HG03432 (cell line): ENCODE measurements around the gene DISP3.

Source experiments
- ATAC-seq: cut with Tn5 transposase; IDR thresholded peaks from one replicate; pipeline ENCODE4 v1.9.1; 2021; ENCODE audit warnings: mild to moderate bottlenecking, moderate library complexity; ENCODE audit not compliant: unreplicated experiment

The DISP3 gene

GRCh38 chr1:11461531-11462137 lies 17.3 kb upstream of the DISP3 start:
- no peak for ATAC-seq

GRCh38 chr1:11462224-11462923 lies 16.6 kb upstream of the DISP3 start:
- ATAC-seq = no peak

DNA sequence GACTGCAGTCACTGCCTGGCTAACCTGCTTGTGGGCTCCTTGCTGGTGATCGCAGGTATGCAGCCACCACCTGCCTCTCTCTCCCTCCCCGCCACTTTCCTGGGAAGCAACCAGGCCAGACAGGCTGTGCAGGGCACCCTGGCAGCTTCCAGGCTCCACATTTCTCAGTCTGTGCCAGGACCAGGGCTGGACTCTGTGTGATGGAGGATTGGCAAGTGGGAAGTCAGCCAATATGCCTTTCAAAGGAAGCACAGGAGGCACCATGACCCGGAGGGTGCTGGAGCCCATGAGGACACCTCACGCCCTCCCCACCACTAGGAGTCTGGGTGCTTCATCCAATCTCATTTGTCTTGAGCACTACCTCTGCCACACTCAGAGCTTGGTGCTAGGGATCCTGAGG lies 15.8 kb upstream of the DISP3 start:
- no peak for ATAC-seq

- no peak for ATAC-seq
These were observed 13.6 kb upstream of the DISP3 start for GRCh38 chr1:11465307-11465706.

- ATAC-seq = no peak
These were observed 12.5 kb upstream of the DISP3 start for GRCh38 chr1:11466416-11466815.

GRCh38 chr1:11468878-11469277 lies 10.1 kb upstream of the DISP3 start:
- ATAC-seq = no peak

DNA sequence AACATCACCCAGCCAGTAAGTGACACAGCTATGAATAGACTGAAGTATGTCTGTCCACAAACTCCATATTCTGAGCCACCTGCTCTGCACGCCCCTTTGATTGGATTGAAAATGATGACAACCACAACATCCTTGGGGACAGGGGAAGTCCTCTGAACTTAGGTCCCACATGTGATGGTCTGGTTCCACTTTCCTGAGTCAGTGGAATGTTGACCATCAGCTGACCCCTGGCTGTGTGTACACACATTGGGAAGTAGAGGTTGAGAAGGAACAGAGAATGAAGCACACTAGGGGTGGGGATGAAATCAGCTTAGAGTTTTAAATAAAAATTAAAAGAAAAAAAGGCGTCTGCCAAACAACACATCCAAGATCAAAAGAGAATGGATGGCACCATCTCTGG lies 8.0 kb upstream of the DISP3 start:
- ATAC-seq = no peak

DNA sequence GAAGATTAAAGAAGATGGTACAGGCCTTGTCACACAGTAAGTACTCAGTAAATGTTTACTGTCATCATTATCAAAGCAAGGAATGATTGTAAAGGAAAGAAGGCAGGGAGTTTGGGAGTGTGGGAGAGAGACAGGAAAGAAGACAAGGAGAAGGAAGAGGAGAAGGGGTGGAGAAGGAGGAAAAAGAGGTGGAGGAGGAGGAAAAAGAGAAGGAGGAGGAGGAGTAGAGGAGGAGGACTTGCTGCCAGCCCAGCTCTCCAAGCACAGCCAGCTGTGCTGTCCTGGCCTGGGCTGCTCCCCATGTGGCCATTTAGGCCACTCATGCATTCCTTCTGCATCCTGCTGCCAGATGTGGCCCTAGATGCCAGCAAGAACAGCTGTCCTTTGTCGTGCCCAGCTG lies 7.5 kb upstream of the DISP3 start:
- ATAC-seq = no peak

- ATAC-seq = no peak
These were observed 6.7 kb upstream of the DISP3 start for GRCh38 chr1:11472284-11472683.

DNA sequence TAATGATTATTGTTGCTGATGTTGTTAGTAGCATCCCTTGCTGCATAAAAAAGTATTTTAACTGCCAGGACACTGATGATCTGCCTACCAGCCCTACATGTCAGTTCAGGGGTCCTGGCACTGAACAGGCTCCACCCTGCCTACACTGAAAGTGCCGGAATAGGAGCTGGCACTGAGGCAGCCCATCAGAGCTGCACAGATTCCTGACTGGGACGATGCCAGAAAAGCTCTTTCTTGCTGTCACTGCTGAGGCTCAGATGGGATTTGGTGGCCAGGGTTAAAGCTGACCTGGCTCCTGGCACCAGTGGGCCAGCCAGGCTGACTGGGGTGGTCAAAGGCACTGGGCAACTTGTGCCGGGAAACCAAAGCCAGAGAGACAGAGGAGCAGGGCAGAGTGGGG lies 6.2 kb upstream of the DISP3 start:
- ATAC-seq = no peak

DNA sequence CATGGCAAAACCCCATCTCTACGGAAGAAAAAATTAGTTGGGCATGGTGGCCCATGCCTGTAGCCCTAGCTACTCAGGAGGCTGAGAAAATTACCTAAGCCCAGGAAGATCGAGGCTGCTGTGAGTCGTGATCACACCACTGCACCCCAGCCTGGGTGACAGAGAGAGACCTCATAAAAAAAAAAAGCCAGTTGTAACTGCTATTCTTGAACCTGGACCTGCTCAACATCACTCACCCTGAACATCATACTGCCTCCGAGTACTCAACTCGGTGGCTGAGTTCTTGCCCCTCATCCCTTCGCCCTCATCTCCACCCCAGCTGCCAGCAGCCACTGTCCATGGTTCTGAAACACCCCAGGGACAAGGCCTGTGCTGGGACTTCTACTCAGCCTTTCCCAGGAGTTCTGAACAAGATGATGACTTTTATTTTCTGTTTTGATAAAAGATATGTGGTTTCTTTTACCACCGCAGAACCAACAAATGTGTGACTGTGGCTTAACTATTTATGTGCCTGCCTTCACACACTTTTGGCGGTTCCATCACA lies 5.4 kb upstream of the DISP3 start:
- ATAC-seq = no peak

- no peak for ATAC-seq
These were observed 4.1 kb upstream of the DISP3 start for GRCh38 chr1:11474826-11475225.

GRCh38 chr1:11475748-11476147 lies 3.2 kb upstream of the DISP3 start:
- ATAC-seq = no peak

DNA sequence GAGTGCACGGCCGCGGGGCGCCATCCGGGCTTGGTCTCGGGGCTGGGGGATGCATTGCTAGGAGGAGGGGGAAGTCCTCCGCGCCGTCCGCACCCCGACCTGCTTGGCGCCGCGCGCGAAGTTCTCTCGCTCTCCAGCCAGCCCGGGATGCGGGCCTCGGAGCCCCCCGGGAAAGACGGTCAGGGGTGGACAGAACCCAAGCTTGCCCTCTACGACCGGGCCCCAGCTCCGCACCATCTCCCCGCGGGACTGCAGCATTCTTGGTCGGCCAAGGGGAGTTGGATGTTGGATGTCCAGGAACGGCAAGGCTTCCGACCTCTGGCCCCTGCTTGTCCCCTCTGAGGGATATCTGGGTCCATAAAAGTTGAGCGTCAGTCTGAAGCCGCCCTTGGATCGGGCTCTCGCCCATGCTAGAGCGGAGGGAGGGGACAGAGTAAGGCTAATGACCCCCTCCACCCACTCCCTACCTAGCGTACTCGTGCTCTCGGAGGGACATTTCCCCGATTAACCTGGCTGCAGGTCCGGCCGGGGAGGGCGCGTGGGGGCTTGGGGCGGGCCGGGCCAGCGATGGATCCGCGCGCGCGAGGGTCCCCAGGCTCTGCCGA lies 522 bp downstream of the DISP3 start:
- no peak for ATAC-seq

DNA sequence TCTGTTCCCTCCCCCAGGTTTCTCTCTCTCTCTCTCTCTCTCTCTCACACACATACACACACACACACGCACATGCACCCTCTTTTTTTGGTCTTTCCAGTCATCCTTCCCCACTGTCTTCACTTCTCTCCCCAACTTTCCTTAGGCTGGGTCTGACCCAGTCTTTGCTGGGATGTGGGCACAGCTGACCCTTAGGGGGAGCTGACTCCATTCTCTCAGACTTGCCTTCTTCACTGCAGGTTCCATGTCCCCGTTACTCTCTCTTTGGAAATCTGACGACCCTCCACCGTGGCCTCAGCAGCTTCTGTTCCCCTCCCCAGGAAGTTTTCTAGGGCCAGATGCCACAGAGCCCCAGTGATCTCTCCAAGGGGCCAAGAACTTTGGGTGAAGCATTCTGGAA lies 2.1 kb downstream of the DISP3 start:
- ATAC-seq = no peak

- ATAC-seq = no peak
These were observed 3.2 kb downstream of the DISP3 start for GRCh38 chr1:11482198-11482597.

- ATAC-seq = no peak
These were observed 3.9 kb downstream of the DISP3 start for GRCh38 chr1:11482701-11483479.

DNA sequence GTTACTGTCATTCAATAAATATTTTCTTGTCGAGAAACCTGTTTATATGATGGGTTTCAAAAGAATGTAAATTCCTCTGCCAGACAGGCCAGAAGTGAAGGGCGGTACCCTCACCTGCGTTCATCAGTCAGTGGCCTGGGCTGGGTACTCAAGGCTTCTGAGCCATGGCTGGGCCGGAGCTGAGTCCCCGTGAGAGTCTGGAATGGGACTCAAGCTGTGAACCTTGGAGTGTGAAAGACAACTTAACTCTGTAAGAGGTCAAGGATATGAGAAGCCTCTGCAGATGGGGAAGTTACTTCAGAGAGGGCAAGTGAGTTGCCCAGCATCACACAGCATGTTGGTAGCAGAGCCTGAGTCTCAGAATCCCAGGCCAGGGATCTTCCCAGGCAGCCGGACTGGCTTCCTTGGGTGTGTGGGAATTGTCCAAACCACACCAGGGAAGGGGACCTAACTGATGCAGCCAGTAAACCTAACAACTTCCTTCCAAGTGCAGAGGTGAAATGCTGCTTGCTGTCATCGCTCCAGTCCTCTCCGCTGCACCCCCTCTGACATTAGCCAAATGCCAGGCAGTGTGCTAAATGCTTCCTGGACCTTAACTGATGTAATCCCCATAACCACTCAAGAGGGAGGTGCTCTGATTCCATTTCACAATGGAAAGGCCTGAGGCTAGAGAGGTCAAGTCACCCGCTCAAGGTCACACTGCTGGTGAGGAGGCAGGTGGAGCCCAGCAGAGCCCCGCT lies 4.8 kb downstream of the DISP3 start:
- no peak for ATAC-seq

DNA sequence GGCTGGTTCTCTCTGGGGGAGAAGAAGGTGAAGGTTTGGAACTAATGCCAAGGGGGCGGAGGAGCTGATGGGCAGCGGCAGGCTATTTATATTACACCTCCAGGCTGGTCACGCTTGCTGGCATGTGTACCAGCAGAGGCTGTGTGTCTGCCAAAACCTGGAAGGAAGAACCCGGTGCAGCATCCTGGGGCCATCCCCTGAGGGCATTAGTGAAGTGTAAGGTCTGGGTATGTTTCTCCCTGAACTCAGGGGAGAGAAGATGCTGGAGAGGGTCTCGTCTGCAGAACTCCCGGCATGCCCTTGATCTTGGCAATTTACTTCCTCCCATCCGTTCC lies 5.3 kb downstream of the DISP3 start:
- no peak for ATAC-seq

DNA sequence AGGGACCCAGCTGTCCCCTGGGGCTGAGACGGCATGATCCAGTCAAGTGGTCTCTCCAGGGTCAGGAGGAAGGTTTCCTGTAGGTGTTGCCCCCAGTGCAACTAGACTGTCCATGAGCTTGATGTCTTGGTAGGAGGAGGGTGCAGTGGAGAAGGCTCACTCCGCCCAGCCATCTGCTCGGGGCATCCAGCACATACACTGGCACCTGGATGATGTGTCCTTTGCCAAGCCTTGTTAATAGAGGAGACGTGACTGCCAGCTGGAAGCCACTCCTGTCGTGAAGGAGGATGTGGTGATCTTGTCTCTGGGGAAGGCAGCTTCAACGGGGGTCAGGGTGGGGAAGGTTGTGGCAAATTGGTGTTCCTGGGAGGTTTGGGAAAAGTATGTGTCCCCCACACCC lies 6.2 kb downstream of the DISP3 start:
- ATAC-seq = no peak
